ENCODE measurements around the gene MAD1L1.

DNA sequence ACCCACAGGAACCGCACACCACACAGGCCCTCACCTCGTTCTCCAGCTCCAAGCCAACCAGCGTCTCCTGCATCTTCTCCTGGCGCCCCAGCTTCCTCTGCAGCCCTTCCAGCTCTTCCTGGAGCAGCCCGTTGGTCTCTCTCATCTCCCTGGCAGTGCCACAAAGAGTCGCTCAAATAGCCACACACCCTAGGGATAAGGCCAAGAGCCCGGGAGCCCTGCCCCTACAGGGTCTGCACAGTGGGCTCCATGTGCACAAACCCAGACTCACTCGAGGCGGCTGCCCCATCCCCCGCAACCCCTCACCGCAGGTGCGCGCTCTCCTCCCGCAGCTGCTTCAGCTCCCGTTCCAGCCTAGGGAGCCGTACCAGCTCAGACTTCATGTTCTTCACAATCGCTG, 16.9 kb downstream of the MAD1L1 start:
- TF ChIP-seq, protein P1, sequence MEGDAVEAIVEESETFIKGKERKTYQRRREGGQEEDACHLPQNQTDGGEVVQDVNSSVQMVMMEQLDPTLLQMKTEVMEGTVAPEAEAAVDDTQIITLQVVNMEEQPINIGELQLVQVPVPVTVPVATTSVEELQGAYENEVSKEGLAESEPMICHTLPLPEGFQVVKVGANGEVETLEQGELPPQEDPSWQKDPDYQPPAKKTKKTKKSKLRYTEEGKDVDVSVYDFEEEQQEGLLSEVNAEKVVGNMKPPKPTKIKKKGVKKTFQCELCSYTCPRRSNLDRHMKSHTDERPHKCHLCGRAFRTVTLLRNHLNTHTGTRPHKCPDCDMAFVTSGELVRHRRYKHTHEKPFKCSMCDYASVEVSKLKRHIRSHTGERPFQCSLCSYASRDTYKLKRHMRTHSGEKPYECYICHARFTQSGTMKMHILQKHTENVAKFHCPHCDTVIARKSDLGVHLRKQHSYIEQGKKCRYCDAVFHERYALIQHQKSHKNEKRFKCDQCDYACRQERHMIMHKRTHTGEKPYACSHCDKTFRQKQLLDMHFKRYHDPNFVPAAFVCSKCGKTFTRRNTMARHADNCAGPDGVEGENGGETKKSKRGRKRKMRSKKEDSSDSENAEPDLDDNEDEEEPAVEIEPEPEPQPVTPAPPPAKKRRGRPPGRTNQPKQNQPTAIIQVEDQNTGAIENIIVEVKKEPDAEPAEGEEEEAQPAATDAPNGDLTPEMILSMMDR (IDR thresholded peaks at IDR 0.05; ENCODE audit: insufficient read depth, low read depth, low read length), result no peak
- no peak for TF ChIP-seq EZH2 (IDR thresholded peaks at IDR 0.05; ENCODE audit: insufficient read depth, low read length)
